SK-N-SH treated with all-trans-retinoic acid at 6 μM for 48 hours (cell line): ENCODE results near the gene RNF224.

ENCODE experiments used
- ATAC-seq: fragments of 200-7000 bp; cut with Tn5 transposase; 3 replicates; pipeline ENCODE4 v1.9.1; 2020; ENCODE audit warnings: mild to moderate bottlenecking, moderate library complexity
- ARNTL ChIP-seq: fragments of 450-650 bp; formaldehyde crosslinking; IDR thresholded peaks from 2 replicates; pipeline ENCODE4 v1.5.0; 2020; ENCODE audit warnings: low read depth, mild to moderate bottlenecking, moderate library complexity, borderline replicate concordance
- BACH2 ChIP-seq: fragments of 250-450 bp; sonication (Bioruptor Pico); IDR thresholded peaks from 2 replicates; pipeline ENCODE4 v1.9.0; 2021; ENCODE audit warnings: mild to moderate bottlenecking, borderline replicate concordance
- CSDC2 ChIP-seq: fragments of 250-450 bp; sonication (Bioruptor Pico); IDR thresholded peaks from 2 replicates; pipeline ENCODE4 v1.5.0; 2020; ENCODE audit warnings: mild to moderate bottlenecking, moderate library complexity
- ESRRG ChIP-seq: fragments of 250-450 bp; sonication (Bioruptor Pico); IDR thresholded peaks from 2 replicates; pipeline ENCODE4 v1.6.1; 2021; ENCODE audit warnings: mild to moderate bottlenecking
- GLIS3 ChIP-seq: fragments of 250-450 bp; sonication (Bioruptor Pico); IDR thresholded peaks from 2 replicates; pipeline ENCODE4 v1.5.0; 2020; ENCODE audit warnings: mild to moderate bottlenecking, moderate library complexity
- ISL1 ChIP-seq: fragments of 250-450 bp; sonication (Bioruptor Pico); IDR thresholded peaks from 2 replicates; pipeline ENCODE4 v2.1.2; 2022; ENCODE audit warnings: mild to moderate bottlenecking, moderate library complexity
- OSR1 ChIP-seq: fragments of 250-450 bp; sonication (Bioruptor Pico); IDR thresholded peaks from 2 replicates; pipeline ENCODE4 v1.8.0; 2022; ENCODE audit warnings: moderate library complexity, mild to moderate bottlenecking, inconsistent platforms
- PPARA ChIP-seq: fragments of 250-450 bp; sonication (Bioruptor Pico); IDR thresholded peaks from 2 replicates; pipeline ENCODE4 v1.5.0; 2020; ENCODE audit warnings: mild to moderate bottlenecking, borderline replicate concordance
- SNAI2 ChIP-seq: fragments of 250-450 bp; sonication (Bioruptor Pico); IDR thresholded peaks from 2 replicates; pipeline ENCODE4 v1.5.0; 2020; ENCODE audit warnings: mild to moderate bottlenecking, moderate library complexity
- TCF4 ChIP-seq: fragments of 250-450 bp; sonication (Bioruptor Pico); IDR thresholded peaks from 2 replicates; pipeline ENCODE4 v1.8.0; 2021; ENCODE audit warnings: mild to moderate bottlenecking, moderate library complexity, borderline replicate concordance
- TOX ChIP-seq: fragments of 250-450 bp; sonication (Bioruptor Pico); IDR thresholded peaks from 2 replicates; pipeline ENCODE4 v1.8.0; 2021; ENCODE audit warnings: mild to moderate bottlenecking, moderate library complexity, borderline replicate concordance
- ZC3H10 ChIP-seq: fragments of 250-450 bp; sonication (Bioruptor Pico); IDR thresholded peaks from 2 replicates; pipeline ENCODE4 v1.5.1; 2021; ENCODE audit warnings: mild to moderate bottlenecking, moderate library complexity
- ZFP3 ChIP-seq: fragments of 250-450 bp; sonication (Bioruptor Pico); IDR thresholded peaks from 2 replicates; pipeline ENCODE4 v1.5.0; 2020; ENCODE audit warnings: mild to moderate bottlenecking, moderate library complexity
- ZNF70 ChIP-seq: fragments of 450-650 bp; formaldehyde crosslinking; IDR thresholded peaks from 2 replicates; pipeline ENCODE4 v1.5.0; 2020; ENCODE audit warnings: mild to moderate bottlenecking, moderate library complexity
- ZNF8 ChIP-seq: fragments of 450-650 bp; formaldehyde crosslinking; IDR thresholded peaks from 2 replicates; pipeline ENCODE4 v1.5.0; 2020; ENCODE audit warnings: mild to moderate bottlenecking, moderate library complexity
- TF ChIP-seq, protein P1 (sequence below): fragments of 250-450 bp; sonication (Bioruptor Pico); IDR thresholded peaks from 2 replicates; pipeline ENCODE4 v1.5.1; 2020; ENCODE audit warnings: low read depth, mild to moderate bottlenecking, moderate library complexity
- TF ChIP-seq, protein P2 (sequence below): fragments of 250-450 bp; sonication (Bioruptor Pico); IDR thresholded peaks from 2 replicates; pipeline ENCODE4 v1.8.0; 2021; ENCODE audit warnings: low read depth, mild to moderate bottlenecking, moderate library complexity, borderline replicate concordance
- TF ChIP-seq, protein P3 (sequence below): fragments of 250-450 bp; sonication (Bioruptor Pico); IDR thresholded peaks from 2 replicates; pipeline ENCODE4 v1.8.0; 2020; ENCODE audit warnings: mild to moderate bottlenecking, moderate library complexity, borderline replicate concordance
- TF ChIP-seq, protein P4 (sequence below): fragments of 250-450 bp; sonication (Bioruptor Pico); IDR thresholded peaks from 2 replicates; pipeline ENCODE4 v1.5.0; 2020; ENCODE audit warnings: mild to moderate bottlenecking, moderate library complexity

The RNF224 gene

DNA sequence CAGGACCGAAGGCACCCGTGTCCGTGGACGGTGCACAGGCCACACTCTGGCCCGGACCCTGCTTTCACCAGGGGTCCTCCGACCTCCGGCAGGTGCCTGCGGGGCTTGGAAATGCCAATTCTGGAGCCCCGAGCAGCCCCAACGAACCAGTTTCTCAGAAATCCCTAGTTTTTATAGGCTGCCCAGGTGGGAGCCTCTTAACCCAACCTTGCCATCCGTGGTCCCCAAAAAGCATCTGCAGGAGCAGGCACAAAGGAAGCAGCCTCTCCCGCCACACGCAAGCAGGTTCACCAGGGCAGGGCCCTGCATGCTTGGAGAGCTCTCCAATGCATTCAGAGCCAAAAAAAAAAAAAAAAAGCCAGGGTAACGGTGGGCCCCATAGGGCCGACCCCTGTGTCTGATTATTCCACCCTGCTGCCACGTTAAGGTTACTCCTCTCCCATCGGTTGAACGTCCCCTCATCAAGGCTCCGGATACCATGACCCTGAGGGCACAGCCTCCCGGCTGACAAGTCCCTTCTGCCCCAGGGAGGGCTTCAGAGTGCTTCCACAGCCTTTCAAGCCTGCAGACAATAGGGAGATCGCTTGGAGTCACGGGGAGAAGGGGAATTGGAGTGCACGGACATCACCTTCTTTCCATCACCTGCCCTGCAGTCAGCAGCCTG is 26.0 kb upstream of the RNF224 start (continued):
- TF ChIP-seq, protein P1, sequence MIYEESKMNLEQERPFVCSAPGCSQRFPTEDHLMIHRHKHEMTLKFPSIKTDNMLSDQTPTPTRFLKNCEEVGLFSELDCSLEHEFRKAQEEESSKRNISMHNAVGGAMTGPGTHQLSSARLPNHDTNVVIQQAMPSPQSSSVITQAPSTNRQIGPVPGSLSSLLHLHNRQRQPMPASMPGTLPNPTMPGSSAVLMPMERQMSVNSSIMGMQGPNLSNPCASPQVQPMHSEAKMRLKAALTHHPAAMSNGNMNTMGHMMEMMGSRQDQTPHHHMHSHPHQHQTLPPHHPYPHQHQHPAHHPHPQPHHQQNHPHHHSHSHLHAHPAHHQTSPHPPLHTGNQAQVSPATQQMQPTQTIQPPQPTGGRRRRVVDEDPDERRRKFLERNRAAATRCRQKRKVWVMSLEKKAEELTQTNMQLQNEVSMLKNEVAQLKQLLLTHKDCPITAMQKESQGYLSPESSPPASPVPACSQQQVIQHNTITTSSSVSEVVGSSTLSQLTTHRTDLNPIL (CRISPR knock-in tag) = no peak
- TF ChIP-seq BACH2 (CRISPR knock-in tag) = no peak

DNA sequence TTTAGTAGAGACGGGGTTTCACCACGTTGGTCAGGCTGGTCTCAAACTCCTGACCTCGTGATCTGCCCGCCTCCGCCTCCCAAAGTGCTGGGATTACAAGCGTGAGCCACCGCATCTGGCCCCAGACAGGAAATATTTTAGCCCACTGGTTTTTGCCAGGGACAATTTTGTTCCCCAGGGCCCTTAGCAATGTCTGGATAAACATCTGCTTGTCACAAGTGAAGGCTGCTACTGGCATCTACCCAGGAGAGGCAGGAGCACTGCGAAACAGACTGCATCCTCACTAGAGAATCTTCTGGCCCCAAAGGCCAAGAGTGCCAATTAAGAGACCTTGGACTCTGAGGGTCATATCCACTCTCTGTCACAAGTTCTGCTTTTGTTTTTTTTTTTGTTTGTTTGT is 24.3 kb upstream of the RNF224 start:
- ATAC-seq = no peak

DNA sequence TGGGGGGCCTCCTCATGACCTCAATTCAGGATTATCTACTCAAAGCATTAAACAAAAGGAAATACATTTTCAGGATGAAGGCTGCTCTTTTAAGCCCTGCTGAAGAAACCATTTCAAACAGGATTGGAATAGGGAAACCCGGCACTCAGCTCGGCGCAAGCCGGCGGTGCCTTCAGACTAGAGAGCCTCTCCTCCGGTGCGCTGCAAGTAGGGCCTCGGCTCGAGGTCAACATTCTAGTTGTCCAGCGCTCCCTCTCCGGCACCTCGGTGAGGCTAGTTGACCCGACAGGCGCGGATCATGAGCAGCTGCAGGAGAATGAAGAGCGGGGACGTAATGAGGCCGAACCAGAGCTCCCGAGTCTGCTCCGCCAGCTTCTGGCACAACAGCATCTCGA is 22.6 kb upstream of the RNF224 start:
- no peak for ATAC-seq
- TF ChIP-seq GLIS3 (CRISPR knock-in tag) = no peak
- no peak for TF ChIP-seq ISL1 (CRISPR knock-in tag)
- TF ChIP-seq, protein P2, sequence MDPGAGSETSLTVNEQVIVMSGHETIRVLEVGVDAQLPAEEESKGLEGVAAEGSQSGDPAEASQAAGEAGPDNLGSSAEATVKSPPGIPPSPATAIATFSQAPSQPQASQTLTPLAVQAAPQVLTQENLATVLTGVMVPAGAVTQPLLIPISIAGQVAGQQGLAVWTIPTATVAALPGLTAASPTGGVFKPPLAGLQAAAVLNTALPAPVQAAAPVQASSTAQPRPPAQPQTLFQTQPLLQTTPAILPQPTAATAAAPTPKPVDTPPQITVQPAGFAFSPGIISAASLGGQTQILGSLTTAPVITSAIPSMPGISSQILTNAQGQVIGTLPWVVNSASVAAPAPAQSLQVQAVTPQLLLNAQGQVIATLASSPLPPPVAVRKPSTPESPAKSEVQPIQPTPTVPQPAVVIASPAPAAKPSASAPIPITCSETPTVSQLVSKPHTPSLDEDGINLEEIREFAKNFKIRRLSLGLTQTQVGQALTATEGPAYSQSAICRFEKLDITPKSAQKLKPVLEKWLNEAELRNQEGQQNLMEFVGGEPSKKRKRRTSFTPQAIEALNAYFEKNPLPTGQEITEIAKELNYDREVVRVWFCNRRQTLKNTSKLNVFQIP = no peak
- no peak for TF ChIP-seq TOX (CRISPR knock-in tag)
- TF ChIP-seq ZC3H10 = no peak
- TF ChIP-seq PPARA (CRISPR knock-in tag) = no peak
- TF ChIP-seq, protein P3, sequence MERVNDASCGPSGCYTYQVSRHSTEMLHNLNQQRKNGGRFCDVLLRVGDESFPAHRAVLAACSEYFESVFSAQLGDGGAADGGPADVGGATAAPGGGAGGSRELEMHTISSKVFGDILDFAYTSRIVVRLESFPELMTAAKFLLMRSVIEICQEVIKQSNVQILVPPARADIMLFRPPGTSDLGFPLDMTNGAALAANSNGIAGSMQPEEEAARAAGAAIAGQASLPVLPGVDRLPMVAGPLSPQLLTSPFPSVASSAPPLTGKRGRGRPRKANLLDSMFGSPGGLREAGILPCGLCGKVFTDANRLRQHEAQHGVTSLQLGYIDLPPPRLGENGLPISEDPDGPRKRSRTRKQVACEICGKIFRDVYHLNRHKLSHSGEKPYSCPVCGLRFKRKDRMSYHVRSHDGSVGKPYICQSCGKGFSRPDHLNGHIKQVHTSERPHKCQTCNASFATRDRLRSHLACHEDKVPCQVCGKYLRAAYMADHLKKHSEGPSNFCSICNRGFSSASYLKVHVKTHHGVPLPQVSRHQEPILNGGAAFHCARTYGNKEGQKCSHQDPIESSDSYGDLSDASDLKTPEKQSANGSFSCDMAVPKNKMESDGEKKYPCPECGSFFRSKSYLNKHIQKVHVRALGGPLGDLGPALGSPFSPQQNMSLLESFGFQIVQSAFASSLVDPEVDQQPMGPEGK (CRISPR knock-in tag) = no peak
- no peak for TF ChIP-seq ZNF8
- no peak for TF ChIP-seq TCF4 (CRISPR knock-in tag)
- no peak for TF ChIP-seq ZNF70 (CRISPR knock-in tag)
- TF ChIP-seq BACH2 (CRISPR knock-in tag) = no peak
- no peak for TF ChIP-seq SNAI2 (CRISPR knock-in tag)
- TF ChIP-seq CSDC2 = no peak
- TF ChIP-seq, protein P4, sequence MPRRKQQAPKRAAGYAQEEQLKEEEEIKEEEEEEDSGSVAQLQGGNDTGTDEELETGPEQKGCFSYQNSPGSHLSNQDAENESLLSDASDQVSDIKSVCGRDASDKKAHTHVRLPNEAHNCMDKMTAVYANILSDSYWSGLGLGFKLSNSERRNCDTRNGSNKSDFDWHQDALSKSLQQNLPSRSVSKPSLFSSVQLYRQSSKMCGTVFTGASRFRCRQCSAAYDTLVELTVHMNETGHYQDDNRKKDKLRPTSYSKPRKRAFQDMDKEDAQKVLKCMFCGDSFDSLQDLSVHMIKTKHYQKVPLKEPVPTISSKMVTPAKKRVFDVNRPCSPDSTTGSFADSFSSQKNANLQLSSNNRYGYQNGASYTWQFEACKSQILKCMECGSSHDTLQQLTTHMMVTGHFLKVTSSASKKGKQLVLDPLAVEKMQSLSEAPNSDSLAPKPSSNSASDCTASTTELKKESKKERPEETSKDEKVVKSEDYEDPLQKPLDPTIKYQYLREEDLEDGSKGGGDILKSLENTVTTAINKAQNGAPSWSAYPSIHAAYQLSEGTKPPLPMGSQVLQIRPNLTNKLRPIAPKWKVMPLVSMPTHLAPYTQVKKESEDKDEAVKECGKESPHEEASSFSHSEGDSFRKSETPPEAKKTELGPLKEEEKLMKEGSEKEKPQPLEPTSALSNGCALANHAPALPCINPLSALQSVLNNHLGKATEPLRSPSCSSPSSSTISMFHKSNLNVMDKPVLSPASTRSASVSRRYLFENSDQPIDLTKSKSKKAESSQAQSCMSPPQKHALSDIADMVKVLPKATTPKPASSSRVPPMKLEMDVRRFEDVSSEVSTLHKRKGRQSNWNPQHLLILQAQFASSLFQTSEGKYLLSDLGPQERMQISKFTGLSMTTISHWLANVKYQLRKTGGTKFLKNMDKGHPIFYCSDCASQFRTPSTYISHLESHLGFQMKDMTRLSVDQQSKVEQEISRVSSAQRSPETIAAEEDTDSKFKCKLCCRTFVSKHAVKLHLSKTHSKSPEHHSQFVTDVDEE (CRISPR knock-in tag) = no peak
- TF ChIP-seq ZFP3 (CRISPR knock-in tag) = no peak
- TF ChIP-seq OSR1 (CRISPR knock-in tag) = no peak
- TF ChIP-seq, protein P1 (CRISPR knock-in tag) = no peak

More for the DNA sequence above, 24.3 kb upstream of the RNF224 start:
- TF ChIP-seq, protein P2 = no peak
- TF ChIP-seq, protein P4 (CRISPR knock-in tag) = no peak
- TF ChIP-seq BACH2 (CRISPR knock-in tag) (no peak), ISL1 (CRISPR knock-in tag) (no peak), TCF4 (CRISPR knock-in tag) (no peak), ZNF70 (CRISPR knock-in tag) (no peak), ARNTL (CRISPR knock-in tag) (no peak), GLIS3 (CRISPR knock-in tag) (no peak), ESRRG (CRISPR knock-in tag) (no peak), SNAI2 (CRISPR knock-in tag) (no peak)
- TF ChIP-seq, all 23 proteins: peak for 0
